CD14-positive monocyte (primary cell): ENCODE measurements around the gene QSOX2. TPM values are rescaled to one million over a fixed set of nuclear protein-coding genes. Genes with fewer than 3 reads are reported as not detected.

Experiments used
- DNase-seq, 3 donors: peaks; one replicate each; pipeline ENCODE4 v3.0.0-alpha.2; 2011 to 2022
- H2AFZ ChIP-seq: 2 replicates; pipeline ENCODE4 v1.6.0; 2012; ENCODE audit warnings: mild to moderate bottlenecking, low read depth, low read length, inconsistent platforms; ENCODE audit not compliant: insufficient read depth, poor library complexity, severe bottlenecking
- H3K27ac ChIP-seq, 2 donors: 1 replicate in 1 of 2; 2 replicates in 1 of 2; pipeline ENCODE4 v1.5.1; 2012 to 2013; ENCODE audit warnings: low read length in 2 of 2, control low read depth in 1 of 2, inconsistent platforms in 1 of 2, low read depth in 1 of 2, mild to moderate bottlenecking in 1 of 2
- H3K27me3 ChIP-seq, 2 donors: one replicate each; pipeline versions ENCODE4 v1.6.0 to v1.6.1; 2011 to 2013; ENCODE audit warnings: low read length in 2 of 2; ENCODE audit not compliant: control insufficient read depth in 2 of 2, insufficient read depth in 2 of 2
- H3K36me3 ChIP-seq, 2 donors: replicated peaks in 1 of 2; 1 replicate in 1 of 2; 2 replicates in 1 of 2; pipeline versions ENCODE4 v1.5.1 to v1.6.1; 2012 to 2013; ENCODE audit warnings: low read length in 2 of 2, control low read depth in 1 of 2, inconsistent platforms in 1 of 2, mild to moderate bottlenecking in 1 of 2; ENCODE audit not compliant: insufficient read depth in 2 of 2, control insufficient read depth in 1 of 2
- H3K4me1 ChIP-seq, 2 donors: 1 replicate in 1 of 2; 2 replicates in 1 of 2; pipeline versions ENCODE4 v1.5.1 to v1.6.1; 2012 to 2013; ENCODE audit warnings: low read length in 2 of 2, control low read depth in 1 of 2, inconsistent platforms in 1 of 2, mild to moderate bottlenecking in 1 of 2, moderate library complexity in 1 of 2; ENCODE audit not compliant: insufficient read depth in 2 of 2, control insufficient read depth in 1 of 2
- H3K4me2 ChIP-seq: replicated peaks from 2 replicates; pipeline ENCODE3; 2012; ENCODE audit warnings: low read length, moderate library complexity, mild to moderate bottlenecking; ENCODE audit not compliant: poor library complexity, severe bottlenecking; ENCODE audit errors: extremely low read depth
- H3K4me3 ChIP-seq, 3 experiments: fragments of 200-600 bp in 1 of 3; sonication (generic) in 1 of 3; replicated peaks in 1 of 3; 1 replicate in 2 of 3; 2 replicates in 1 of 3; pipeline ENCODE4 v1.5.1; 2011 to 2013; ENCODE audit warnings: low read length in 3 of 3, mild to moderate bottlenecking in 3 of 3, control low read depth in 2 of 3, low read depth in 2 of 3, inconsistent platforms in 1 of 3, moderate library complexity in 1 of 3
- H3K79me2 ChIP-seq: 2 replicates; pipeline ENCODE4 v1.6.0; 2012; ENCODE audit warnings: mild to moderate bottlenecking, control low read depth, inconsistent platforms, low read length, moderate library complexity; ENCODE audit not compliant: insufficient read depth
- H3K9ac ChIP-seq: 2 replicates; pipeline ENCODE4 v1.6.0; 2017; ENCODE audit warnings: low read length, mild to moderate bottlenecking; ENCODE audit not compliant: insufficient read depth, poor library complexity, severe bottlenecking
- H3K9me3 ChIP-seq, 2 donors: replicated peaks in 1 of 2; 1 replicate in 1 of 2; 2 replicates in 1 of 2; pipeline versions ENCODE4 v1.5.1 to v1.6.1; 2012 to 2013; ENCODE audit warnings: low read length in 2 of 2, control low read depth in 1 of 2; ENCODE audit not compliant: control insufficient read depth in 1 of 2, insufficient read depth in 1 of 2
- H4K20me1 ChIP-seq: 2 replicates; pipeline ENCODE4 v1.6.0; 2012; ENCODE audit warnings: mild to moderate bottlenecking, low read length, control low read depth, moderate library complexity; ENCODE audit not compliant: insufficient read depth
- H3K27ac Mint-ChIP-seq, 7 donors: one replicate each; pipeline ENCODE4 v1.8.0; 2020; ENCODE audit warnings: mild to moderate bottlenecking in 7 of 7, mixed read lengths in 7 of 7, moderate library complexity in 6 of 7, inconsistent platforms in 2 of 7
- H3K27me3 Mint-ChIP-seq, 3 donors: one replicate each; pipeline ENCODE4 v1.8.0; 2021 to 2022; ENCODE audit warnings: low read depth in 3 of 3, mild to moderate bottlenecking in 3 of 3, mixed read lengths in 3 of 3, moderate library complexity in 3 of 3, inconsistent platforms in 1 of 3
- H3K36me3 Mint-ChIP-seq, 2 donors: one replicate each; pipeline ENCODE4 v1.8.0; 2020; ENCODE audit warnings: mixed read lengths in 2 of 2, inconsistent platforms in 1 of 2, mild to moderate bottlenecking in 1 of 2
- H3K4me1 Mint-ChIP-seq: one replicate; pipeline ENCODE4 v1.8.0; 2020; ENCODE audit warnings: mild to moderate bottlenecking, mixed read lengths
- H3K4me3 Mint-ChIP-seq, 2 donors: one replicate each; pipeline ENCODE4 v1.8.0; 2020; ENCODE audit warnings: mild to moderate bottlenecking in 2 of 2, mixed read lengths in 2 of 2, moderate library complexity in 1 of 2
- H3K9me3 Mint-ChIP-seq, 7 donors: one replicate each; pipeline ENCODE4 v1.8.0; 2020 to 2022; ENCODE audit warnings: mixed read lengths in 7 of 7, mild to moderate bottlenecking in 6 of 7, moderate library complexity in 6 of 7, inconsistent platforms in 2 of 7
- CTCF ChIP-seq: fragments of 200-600 bp; IDR thresholded peaks from one replicate; pipeline ENCODE4 v1.8.0; 2022; ENCODE audit warnings: antibody characterized with exemption, mild to moderate bottlenecking
- WGBS: methylation state at CpG from one replicate; pipeline ENCODE4 v1.1.5; 2013; ENCODE audit warnings: missing lambda C conversion rate; ENCODE audit not compliant: insufficient coverage; 5-methylcytosine and 5-hydroxymethylcytosine counted together
- intact Hi-C, 2 donors: fragments of 100-400 bp; cut with micrococcal nuclease; formaldehyde crosslinking; loops; one replicate each; pipeline versions ENCODE4 v1.15.0 to v1.15.1; 2023
- polyA plus RNA-seq, 3 donors: library from polyadenylated mRNA; depleted of rRNA in 1 of 3; unstranded in 2 of 3; stranded (reverse) in 1 of 3; fragments of 300-500 nt in 2 of 3; fragments of >200 nt in 1 of 3; fragmentation: Illumina TruSeq in 2 of 3; gene quantifications; 1 replicate in 2 of 3; 2 replicates in 1 of 3; pipeline ENCODE4 v1.2.3, GENCODE V29; 2012 to 2021

The QSOX2 gene
- polyA plus RNA-seq, 3 donors: 0.03 to 8.4 (median 0.17) TPM

GRCh38 chr9:136258299-136258625 is 12.7 kb upstream of the QSOX2 start:
- no peaks in the 10 kb centered on the region for H3K79me2 ChIP-seq
- H3K4me1 ChIP-seq: no peaks in the 10 kb centered on the region
- H3K4me2 ChIP-seq: no peak overlapping the region
- no peaks in the 10 kb centered on the region for H3K27me3 ChIP-seq
- H2AFZ ChIP-seq: no peak overlapping the region
- no peaks in the 10 kb centered on the region for H3K9me3 Mint-ChIP-seq
- no peaks in the 10 kb centered on the region for H3K36me3 Mint-ChIP-seq
- no peak for TF ChIP-seq CTCF
- no peaks in the 10 kb centered on the region for H4K20me1 ChIP-seq
- H3K36me3 ChIP-seq: no peaks in the 10 kb centered on the region
- peaks cover 2 to 8% (median 7%) of the 10 kb centered on the region in 3 donors for H3K27me3 Mint-ChIP-seq
- no peak overlapping the region for H3K4me3 Mint-ChIP-seq
- H3K27ac Mint-ChIP-seq: no peak overlapping the region
- no peak for DNase-seq
- WGBS: 94% methylated on average over 7 of the region's 13 CpGs
- no peak overlapping the region for H3K27ac ChIP-seq
- H3K4me3 ChIP-seq: no peak overlapping the region
- intact Hi-C loops: no loop called here
- no peak overlapping the region for H3K9ac ChIP-seq
- H3K9me3 ChIP-seq: no peaks in the 10 kb centered on the region
- no peaks in the 10 kb centered on the region for H3K4me1 Mint-ChIP-seq

- WGBS: 92% methylated on average over 33 of the region's 39 CpGs
- intact Hi-C loops: no loop called here
- Mint-ChIP-seq H3K9me3 (no peaks in the 10 kb centered on the region), H3K36me3 (no peaks in the 10 kb centered on the region), H3K27ac (no peak overlapping the region), H3K4me1 (no peaks in the 10 kb centered on the region), H3K27me3 (peaks cover 2 to 8% (median 7%) of the 10 kb centered on the region in 3 donors), H3K4me3 (no peak overlapping the region)
- no peaks in the 10 kb centered on the region for H4K20me1 ChIP-seq
- DNase-seq: no peak
- no peaks in the 10 kb centered on the region for H3K79me2 ChIP-seq
- no peaks in the 10 kb centered on the region for H3K4me1 ChIP-seq
- TF ChIP-seq CTCF: no peak
- H3K4me2 ChIP-seq: no peak overlapping the region
- no peaks in the 10 kb centered on the region for H3K9me3 ChIP-seq
- no peak overlapping the region for H3K27ac ChIP-seq
- H3K36me3 ChIP-seq: no peaks in the 10 kb centered on the region
- no peak overlapping the region for H3K4me3 ChIP-seq
- H3K9ac ChIP-seq: no peak overlapping the region
- no peak overlapping the region for H2AFZ ChIP-seq
- H3K27me3 ChIP-seq: no peaks in the 10 kb centered on the region
Observed at GRCh38 chr9:136257381-136258298, 12.0 kb upstream of the QSOX2 start.
